Measurements from ENCODE around the gene ABR.

GRCh38 chr17:1026599-1026975 is 153.2 kb downstream of the ABR start:
- TF ChIP-seq, protein P1, sequence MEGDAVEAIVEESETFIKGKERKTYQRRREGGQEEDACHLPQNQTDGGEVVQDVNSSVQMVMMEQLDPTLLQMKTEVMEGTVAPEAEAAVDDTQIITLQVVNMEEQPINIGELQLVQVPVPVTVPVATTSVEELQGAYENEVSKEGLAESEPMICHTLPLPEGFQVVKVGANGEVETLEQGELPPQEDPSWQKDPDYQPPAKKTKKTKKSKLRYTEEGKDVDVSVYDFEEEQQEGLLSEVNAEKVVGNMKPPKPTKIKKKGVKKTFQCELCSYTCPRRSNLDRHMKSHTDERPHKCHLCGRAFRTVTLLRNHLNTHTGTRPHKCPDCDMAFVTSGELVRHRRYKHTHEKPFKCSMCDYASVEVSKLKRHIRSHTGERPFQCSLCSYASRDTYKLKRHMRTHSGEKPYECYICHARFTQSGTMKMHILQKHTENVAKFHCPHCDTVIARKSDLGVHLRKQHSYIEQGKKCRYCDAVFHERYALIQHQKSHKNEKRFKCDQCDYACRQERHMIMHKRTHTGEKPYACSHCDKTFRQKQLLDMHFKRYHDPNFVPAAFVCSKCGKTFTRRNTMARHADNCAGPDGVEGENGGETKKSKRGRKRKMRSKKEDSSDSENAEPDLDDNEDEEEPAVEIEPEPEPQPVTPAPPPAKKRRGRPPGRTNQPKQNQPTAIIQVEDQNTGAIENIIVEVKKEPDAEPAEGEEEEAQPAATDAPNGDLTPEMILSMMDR (IDR thresholded peaks at IDR 0.05) = no peak
- no peak for TF ChIP-seq POLR2A (IDR thresholded peaks at IDR 0.05)
- no peak for TF ChIP-seq POLR2AphosphoS5 (IDR thresholded peaks at IDR 0.05)
- no peak for TF ChIP-seq EP300 (IDR thresholded peaks at IDR 0.05; ENCODE audit: low read depth)

Data from transverse colon (tissue), 4 donors.